ENCODE measurements around the gene SCYL1.
"Not testable (repeated sequence)": the region's sequence is repeated elsewhere in the genome, so short reads cannot be mapped to it uniquely, and the experiment has no call there.

The SCYL1 gene

DNA sequence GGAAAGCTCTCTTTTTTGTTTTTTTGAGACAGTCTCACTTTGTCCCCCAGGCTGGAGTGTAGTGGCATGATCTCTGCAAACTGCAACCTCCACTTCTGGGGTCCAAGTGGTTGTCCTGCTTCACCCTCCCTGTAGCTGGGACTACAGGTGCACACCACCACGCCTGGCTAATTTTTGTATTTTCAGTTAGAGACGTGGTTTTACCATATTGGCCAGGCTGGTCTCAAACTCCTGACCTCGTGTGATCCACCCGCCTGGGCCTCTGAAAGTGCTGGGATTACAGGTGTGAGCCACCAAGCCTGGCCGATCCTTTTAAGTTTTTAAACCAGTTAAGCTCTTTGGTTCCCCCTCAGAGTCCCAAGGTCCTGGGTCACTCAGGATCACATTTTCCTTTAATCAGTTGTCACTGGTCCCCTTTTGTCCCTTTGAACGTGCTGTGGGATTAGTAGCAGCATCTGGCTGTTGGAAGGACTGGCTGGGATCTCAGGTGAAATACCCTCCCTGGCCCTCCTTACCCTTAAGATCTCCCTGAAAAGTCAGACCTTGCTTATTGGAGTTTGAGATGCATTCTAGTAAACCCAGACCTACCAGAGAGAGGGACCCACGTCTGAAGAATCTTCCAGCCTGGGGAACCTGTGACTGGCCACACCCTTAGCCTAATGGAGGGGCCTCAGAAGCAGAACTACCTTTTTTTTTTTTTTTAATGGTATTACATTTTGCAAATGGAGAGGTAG is 17.9 kb upstream of the SCYL1 start:
- peak overlapping the region; percentile 99 for H3K4me3 ChIP-seq (ENCODE audit: low read depth, low read length)
- no peak for TF ChIP-seq CTCF (IDR thresholded peaks at IDR 0.05; ENCODE audit: insufficient read depth, low read length, missing control alignments)
- DNase-seq (ENCODE audit: low read depth, low spot score), result peak; percentile 94
- CTCF ChIA-PET, result interaction anchor here (1.6 to 7.6 kb wide), 7 partner anchors 9 to 89 kb away, joined by 3 to 151 read pairs (median 9); partner anchors contain the start of genes FAM89B and NEAT1
- POLR2A ChIA-PET, result interaction anchor here (0.6 to 17.0 kb wide), 19 partner anchors 9 to 136 kb away, joined by 3 to 1229 read pairs (median 7); partner anchors contain the start of genes FRMD8, MALAT1, NEAT1 and SCYL1

GRCh38 chr11:65512311-65512710 is 12.6 kb upstream of the SCYL1 start:
- DNase-seq (ENCODE audit: low read depth, low spot score), result not testable (repeated sequence)
- CTCF ChIA-PET, result interaction anchor here (0.9 to 7.6 kb wide), 15 partner anchors 8 to 151 kb away, joined by 3 to 151 read pairs (median 7); partner anchors contain the start of genes NEAT1, SCYL1 and SLC25A45
- POLR2A ChIA-PET, result interaction anchor here (1.0 to 17.0 kb wide), 3 partner anchors 43 to 91 kb away, joined by 3 to 1229 read pairs (median 35); no protein-coding TSS in a partner anchor

DNA sequence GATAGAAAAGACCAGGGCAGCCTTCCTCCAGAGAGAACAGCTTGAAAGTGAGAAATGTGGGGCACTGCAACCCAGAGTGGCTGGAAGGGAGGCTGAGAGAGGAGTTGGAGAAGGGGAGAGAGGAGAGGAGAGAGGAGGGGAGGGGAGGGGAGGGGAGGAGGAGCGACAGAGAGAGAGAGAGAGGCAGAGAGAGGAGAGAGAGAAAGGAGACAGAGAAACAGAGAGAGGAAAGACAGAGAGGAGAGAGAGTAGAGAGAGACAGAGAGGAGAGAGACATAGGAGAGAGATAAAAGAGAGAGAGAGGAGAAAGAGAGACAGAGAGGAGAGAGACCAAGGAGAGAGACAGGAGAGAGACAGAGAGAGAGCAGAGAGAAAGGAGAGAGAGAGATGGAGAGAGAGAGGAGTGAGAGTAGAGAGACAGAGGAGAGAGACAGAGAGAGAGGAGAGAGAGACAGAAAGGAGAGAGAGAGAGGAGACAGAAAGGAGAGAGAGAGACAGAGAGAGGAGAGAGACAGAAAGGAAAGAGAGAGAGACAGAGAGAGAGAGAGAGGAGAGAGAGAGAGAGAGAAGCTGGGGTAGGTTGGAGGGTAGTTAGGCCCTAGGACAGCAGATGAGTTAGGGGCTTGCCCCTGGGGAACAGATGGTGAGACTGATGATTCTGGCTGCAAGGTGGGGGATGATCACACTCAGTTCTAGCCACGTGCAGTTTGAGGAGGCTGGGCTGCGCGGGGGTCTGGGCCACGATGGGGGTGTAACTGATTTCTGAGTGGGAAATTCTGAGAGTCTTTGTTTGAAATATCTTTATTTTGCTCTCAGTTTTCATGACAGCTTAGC is 8.5 kb upstream of the SCYL1 start:
- H3K4me3 ChIP-seq (ENCODE audit: low read depth, low read length), result no peak overlapping the region
- ChIA-PET CTCF (interaction anchor here (0.8 to 1.8 kb wide), 4 partner anchors 40 to 100 kb away, joined by 3 to 7 read pairs (median 3); no protein-coding TSS in a partner anchor), POLR2A (interaction anchor here (0.5 to 1.2 kb wide), 5 partner anchors 9 to 62 kb away, joined by 3 to 5 read pairs (median 3); no protein-coding TSS in a partner anchor)
- no peak for DNase-seq (ENCODE audit: low read depth, low spot score)
- TF ChIP-seq CTCF (IDR thresholded peaks at IDR 0.05; ENCODE audit: insufficient read depth, low read length, missing control alignments), result no peak

More at GRCh38 chr11:65512311-65512710, 12.6 kb upstream of the SCYL1 start:
- H3K4me3 ChIP-seq (ENCODE audit: low read depth, low read length), result not testable (repeated sequence)

- DNase-seq (ENCODE audit: low read depth, low spot score); POLR2A ChIA-PET; H3K4me3 ChIP-seq (ENCODE audit: low read depth, low read length): not testable (repeated sequence)
- CTCF ChIA-PET, result interaction anchor here (0.8 kb wide), 1 partner anchor 102 kb away, joined by 3 read pairs; no protein-coding TSS in a partner anchor
Measured at GRCh38 chr11:65518941-65519549, 5.8 kb upstream of the SCYL1 start.

GRCh38 chr11:65521777-65522521 is 2.9 kb upstream of the SCYL1 start:
- CTCF ChIA-PET, result interaction anchor here (1.5 kb wide), 1 partner anchor 18 kb away, joined by 3 read pairs; no protein-coding TSS in a partner anchor
- POLR2A ChIA-PET; H3K4me3 ChIP-seq (ENCODE audit: low read depth, low read length): not testable (repeated sequence)

GRCh38 chr11:65522718-65523630 is 1.9 kb upstream of the SCYL1 start:
- DNase-seq (ENCODE audit: low read depth, low spot score); H3K4me3 ChIP-seq (ENCODE audit: low read depth, low read length); CTCF ChIA-PET; POLR2A ChIA-PET: not testable (repeated sequence)

More at GRCh38 chr11:65521777-65522521, 2.9 kb upstream of the SCYL1 start:
- DNase-seq (ENCODE audit: low read depth, low spot score), result not testable (repeated sequence)

DNA sequence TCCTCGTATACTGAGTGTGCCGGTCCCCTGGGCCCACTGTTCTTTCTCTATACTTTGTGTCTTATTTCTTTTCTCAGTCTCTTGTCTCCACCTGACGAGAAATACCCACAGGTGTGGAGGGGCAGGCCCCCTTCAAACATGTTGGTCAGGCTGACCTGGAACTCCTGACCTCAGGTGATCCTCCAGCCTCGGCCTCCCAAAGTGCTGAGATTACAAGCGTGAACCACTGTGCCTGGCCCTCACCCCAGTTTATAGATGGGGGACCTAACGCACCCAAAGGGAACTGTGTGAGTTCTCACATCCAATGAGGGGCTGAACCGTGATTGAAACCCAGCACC is 1.3 kb upstream of the SCYL1 start:
- H3K4me3 ChIP-seq (ENCODE audit: low read depth, low read length); POLR2A ChIA-PET; DNase-seq (ENCODE audit: low read depth, low spot score): not testable (repeated sequence)
- CTCF ChIA-PET, result interaction anchor here (1.5 to 4.4 kb wide), 2 partner anchors 12 to 17 kb away, joined by 7 to 35 read pairs; no protein-coding TSS in a partner anchor
